ENCODE data around the gene ZNF791.
"Not testable (repeated sequence)": the region's sequence is repeated elsewhere in the genome, so short reads cannot be mapped to it uniquely, and the experiment has no call there.

ZNF791 gene

GRCh38 chr19:12628040-12629022 is 17.6 kb downstream of the ZNF791 start:
- no peak for DNase-seq (ENCODE audit: low read depth in 2 of 3, low spot score in 2 of 3)

GRCh38 chr19:12629215-12629614 is 18.5 kb downstream of the ZNF791 start:
- no peak for DNase-seq (ENCODE audit: low read depth in 2 of 3, low spot score in 2 of 3)

GRCh38 chr19:12636631-12637030 is 25.9 kb downstream of the ZNF791 start:
- DNase-seq (ENCODE audit: low read depth in 2 of 3, low spot score in 2 of 3) = no peak

GRCh38 chr19:12638611-12639182 is 28.0 kb downstream of the ZNF791 start:
- no peak for DNase-seq (ENCODE audit: low read depth in 2 of 3, low spot score in 2 of 3)

GRCh38 chr19:12639901-12640613 is 29.3 kb downstream of the ZNF791 start:
- peak; percentile 69 to 79 (median 77) for DNase-seq (ENCODE audit: low read depth in 2 of 3, low spot score in 2 of 3)

GRCh38 chr19:12641456-12641855 is 30.7 kb downstream of the ZNF791 start:
- no peak for DNase-seq (ENCODE audit: low read depth in 2 of 3, low spot score in 2 of 3)

GRCh38 chr19:12642506-12642905 is 31.8 kb downstream of the ZNF791 start:
- no peak for DNase-seq (ENCODE audit: low read depth in 2 of 3, low spot score in 2 of 3)

GRCh38 chr19:12643716-12644115 is 33.0 kb downstream of the ZNF791 start:
- DNase-seq (ENCODE audit: low read depth in 2 of 3, low spot score in 2 of 3) = not testable (repeated sequence)

- no peak for DNase-seq (ENCODE audit: low read depth in 2 of 3, low spot score in 2 of 3)
Observed at GRCh38 chr19:12646551-12646950, 35.8 kb downstream of the ZNF791 start.

- no peak for DNase-seq (ENCODE audit: low read depth in 2 of 3, low spot score in 2 of 3)
Observed at GRCh38 chr19:12647047-12647446, 36.3 kb downstream of the ZNF791 start.

- no peak for DNase-seq (ENCODE audit: low read depth in 2 of 3, low spot score in 2 of 3)
Observed at GRCh38 chr19:12647490-12648071, 36.9 kb downstream of the ZNF791 start.

GRCh38 chr19:12648088-12648487 is 37.4 kb downstream of the ZNF791 start:
- DNase-seq (ENCODE audit: low read depth in 2 of 3, low spot score in 2 of 3) = no peak

GRCh38 chr19:12649941-12650340 is 39.2 kb downstream of the ZNF791 start:
- DNase-seq (ENCODE audit: low read depth in 2 of 3, low spot score in 2 of 3) = no peak

- no peak for DNase-seq (ENCODE audit: low read depth in 2 of 3, low spot score in 2 of 3)
Observed at GRCh38 chr19:12652219-12652618, 41.5 kb downstream of the ZNF791 start.

GRCh38 chr19:12655546-12655945 is 44.8 kb downstream of the ZNF791 start:
- DNase-seq (ENCODE audit: low read depth in 2 of 3, low spot score in 2 of 3) = no peak

GRCh38 chr19:12656899-12657571 is 46.3 kb downstream of the ZNF791 start:
- DNase-seq (ENCODE audit: low read depth in 2 of 3, low spot score in 2 of 3) = no peak

- no peak for DNase-seq (ENCODE audit: low read depth in 2 of 3, low spot score in 2 of 3)
Observed at GRCh38 chr19:12657966-12658365, 47.2 kb downstream of the ZNF791 start.

- DNase-seq (ENCODE audit: low read depth in 2 of 3, low spot score in 2 of 3) = no peak
Observed at GRCh38 chr19:12660980-12661379, 50.3 kb downstream of the ZNF791 start.

GRCh38 chr19:12664406-12665280 is 53.9 kb downstream of the ZNF791 start:
- DNase-seq (ENCODE audit: low read depth in 2 of 3, low spot score in 2 of 3) = no peak

- DNase-seq (ENCODE audit: low read depth in 2 of 3, low spot score in 2 of 3) = no peak
Observed at GRCh38 chr19:12665281-12665573, 54.5 kb downstream of the ZNF791 start.

Data from activated CD8-positive, alpha-beta memory T cell treated with anti-CD3 and anti-CD28 coated beads for 48 hours (primary cell).